Ovary (tissue), 3 donors: Measurements from ENCODE around the gene GOPC.

Experiments used
- CTCF ChIP-seq, 3 donors: fragments of 450-650 bp in 2 of 3; fragments of 200-600 bp in 1 of 3; IDR thresholded peaks; one replicate each; pipeline versions ENCODE4 v1.5.1 to v1.8.0; 2016 to 2022; ENCODE audit warnings: antibody characterized with exemption in 3 of 3, mild to moderate bottlenecking in 1 of 3
- EP300 ChIP-seq: sonication (generic); formaldehyde crosslinking; IDR thresholded peaks from one replicate; pipeline ENCODE4 v1.6.1; 2017; ENCODE audit warnings: antibody characterized with exemption
- POLR2A ChIP-seq: fragments of 450-650 bp; IDR thresholded peaks from one replicate; pipeline ENCODE4 v1.6.1; 2017; ENCODE audit warnings: antibody characterized with exemption, mild to moderate bottlenecking, moderate library complexity
- donor health status: DM: no; HTN: no; CAD: no.

GRCh38 chr6:117600008-117600743 lies 2.1 kb downstream of the GOPC start:
- no peak for TF ChIP-seq EP300
- no peak for TF ChIP-seq POLR2A
- no peak for TF ChIP-seq CTCF (IDR thresholded peaks at IDR 0.05)
